ENCODE data around the gene ATP4B. TPM values are rescaled to one million over a fixed set of nuclear protein-coding genes. Genes with fewer than 3 reads are reported as not detected.

ATP4B gene
- total RNA-seq, 1 experiment from 2014 or later = not detected

- H3K27me3 ChIP-seq (replicated peaks) = peaks cover 5% of the 10 kb centered on the region; the same call in 1 of the 2 replicates
- DNase-seq (ENCODE audit: low read depth in 1 of 2, low spot score in 2 of 2) = peak in 1 of 2 experiments; percentile 56
- H3K36me3 ChIP-seq = no peaks in the 10 kb centered on the region; the same call in 1 of the 2 replicates
- peaks cover 13% of the 10 kb centered on the region for H3K9me3 ChIP-seq (replicated peaks)
- H3K4me1 ChIP-seq (replicated peaks) = peaks cover 6% of the 10 kb centered on the region
- H3K27ac ChIP-seq = no peak overlapping the region
- H3K4me3 ChIP-seq = no peak overlapping the region
Measured at GRCh38 chr13:113664751-113665596, 7.0 kb upstream of the ATP4B start.

- H3K27me3 ChIP-seq (replicated peaks) = peaks cover 5% of the 10 kb centered on the region; the same call in 1 of the 2 replicates
- H3K4me1 ChIP-seq (replicated peaks) = no peaks in the 10 kb centered on the region
- H3K27ac ChIP-seq = no peak overlapping the region
- no peak overlapping the region for H3K4me3 ChIP-seq
- peak in 1 of 2 experiments; percentile 56 for DNase-seq (ENCODE audit: low read depth in 1 of 2, low spot score in 2 of 2)
- H3K36me3 ChIP-seq = no peaks in the 10 kb centered on the region; the same call in 1 of the 2 replicates
- peaks cover 13% of the 10 kb centered on the region for H3K9me3 ChIP-seq (replicated peaks)
Measured at GRCh38 chr13:113663934-113664333, 5.9 kb upstream of the ATP4B start.

GRCh38 chr13:113661509-113661908 lies 3.5 kb upstream of the ATP4B start:
- Histone ChIP-seq H3K9me3 (replicated peaks) (peaks cover 13% of the 10 kb centered on the region), H3K27ac (no peak overlapping the region)

GRCh38 chr13:113660066-113660465 lies 2.1 kb upstream of the ATP4B start:
- Histone ChIP-seq H3K9me3 (replicated peaks) (peaks cover 9% of the 10 kb centered on the region; the same call in 1 of the 2 replicates), H3K4me1 (replicated peaks) (no peaks in the 10 kb centered on the region)

More at GRCh38 chr13:113661509-113661908, 3.5 kb upstream of the ATP4B start:
- Histone ChIP-seq H3K4me1 (replicated peaks) (no peaks in the 10 kb centered on the region), H3K36me3 (no peaks in the 10 kb centered on the region; the same call in 1 of the 2 replicates), H3K27me3 (replicated peaks) (peaks cover 5% of the 10 kb centered on the region; the same call in 1 of the 2 replicates), H3K4me3 (no peak overlapping the region)
- no peak for DNase-seq (ENCODE audit: low read depth in 1 of 2, low spot score in 2 of 2)

GRCh38 chr13:113659337-113659736 lies 1.3 kb upstream of the ATP4B start:
- Histone ChIP-seq H3K36me3 (no peaks in the 10 kb centered on the region), H3K4me1 (replicated peaks) (no peaks in the 10 kb centered on the region), H3K27ac (no peak overlapping the region), H3K4me3 (no peak overlapping the region), H3K9me3 (replicated peaks) (peaks cover 9% of the 10 kb centered on the region; the same call in 1 of the 2 replicates), H3K27me3 (replicated peaks) (peaks cover 5% of the 10 kb centered on the region; the same call in 1 of the 2 replicates)
- DNase-seq (ENCODE audit: low read depth in 1 of 2, low spot score in 2 of 2) = no peak

More at GRCh38 chr13:113660066-113660465, 2.1 kb upstream of the ATP4B start:
- DNase-seq (ENCODE audit: low read depth in 1 of 2, low spot score in 2 of 2) = peak in 1 of 2 experiments; percentile 51
- no peaks in the 10 kb centered on the region for H3K36me3 ChIP-seq
- H3K27me3 ChIP-seq (replicated peaks) = peaks cover 5% of the 10 kb centered on the region; the same call in 1 of the 2 replicates
- H3K27ac ChIP-seq = no peak overlapping the region
- H3K4me3 ChIP-seq = no peak overlapping the region

- no peak for DNase-seq (ENCODE audit: low read depth in 1 of 2, low spot score in 2 of 2)
- Histone ChIP-seq H3K4me3 (no peak overlapping the region), H3K36me3 (no peaks in the 10 kb centered on the region), H3K27me3 (replicated peaks) (peaks cover 5% of the 10 kb centered on the region; the same call in 1 of the 2 replicates), H3K9me3 (replicated peaks) (peaks cover 9% of the 10 kb centered on the region; the same call in 1 of the 2 replicates), H3K4me1 (replicated peaks) (no peaks in the 10 kb centered on the region), H3K27ac (no peak overlapping the region)
Measured at GRCh38 chr13:113658836-113659235, 838 bp upstream of the ATP4B start.

- peaks cover 6% of the 10 kb centered on the region; the same call in 1 of the 2 replicates for H3K9me3 ChIP-seq (replicated peaks)
- no peaks in the 10 kb centered on the region for H3K36me3 ChIP-seq
- no peaks in the 10 kb centered on the region for H3K4me1 ChIP-seq (replicated peaks)
- DNase-seq (ENCODE audit: low read depth in 1 of 2, low spot score in 2 of 2) = peak in 1 of 2 experiments; percentile 63
- no peak overlapping the region for H3K27ac ChIP-seq
- H3K27me3 ChIP-seq (replicated peaks) = peaks cover 5% of the 10 kb centered on the region; the same call in 1 of the 2 replicates
- no peak overlapping the region for H3K4me3 ChIP-seq
Measured at GRCh38 chr13:113656831-113657671, 947 bp downstream of the ATP4B start.

GRCh38 chr13:113656003-113656588 lies 1.9 kb downstream of the ATP4B start:
- H3K27ac ChIP-seq = no peak overlapping the region
- H3K36me3 ChIP-seq = no peaks in the 10 kb centered on the region
- DNase-seq (ENCODE audit: low read depth in 1 of 2, low spot score in 2 of 2) = peak in 1 of 2 experiments; percentile 66
- 0 out of 2 replicates have a peak, but pooled peaks cover 4% of the 10 kb centered on the region for H3K9me3 ChIP-seq (replicated peaks)
- no peak overlapping the region for H3K4me3 ChIP-seq
- peaks cover 5% of the 10 kb centered on the region; the same call in 1 of the 2 replicates for H3K27me3 ChIP-seq (replicated peaks)
- H3K4me1 ChIP-seq (replicated peaks) = no peaks in the 10 kb centered on the region

GRCh38 chr13:113655346-113656002 lies 2.5 kb downstream of the ATP4B start:
- Histone ChIP-seq H3K4me3 (no peak overlapping the region), H3K4me1 (replicated peaks) (no peaks in the 10 kb centered on the region), H3K27ac (no peak overlapping the region), H3K36me3 (no peaks in the 10 kb centered on the region), H3K9me3 (replicated peaks) (0 out of 2 replicates have a peak, but pooled peaks cover 4% of the 10 kb centered on the region), H3K27me3 (replicated peaks) (peaks cover 1% of the 10 kb centered on the region; the same call in 1 of the 2 replicates)
- DNase-seq (ENCODE audit: low read depth in 1 of 2, low spot score in 2 of 2) = peak in 1 of 2 experiments; percentile 61

- Histone ChIP-seq H3K36me3 (no peaks in the 10 kb centered on the region), H3K27ac (no peak overlapping the region), H3K4me3 (no peak overlapping the region), H3K4me1 (replicated peaks) (no peaks in the 10 kb centered on the region), H3K9me3 (replicated peaks) (0 out of 2 replicates have a peak, but pooled peaks cover 4% of the 10 kb centered on the region), H3K27me3 (replicated peaks) (no peaks in the 10 kb centered on the region)
- DNase-seq (ENCODE audit: low read depth in 1 of 2, low spot score in 2 of 2) = peak in 1 of 2 experiments; percentile 58
Measured at GRCh38 chr13:113654591-113655345, 3.2 kb downstream of the ATP4B start.

GRCh38 chr13:113654175-113654560 lies 3.8 kb downstream of the ATP4B start:
- 0 out of 2 replicates have a peak, but pooled peaks cover 4% of the 10 kb centered on the region for H3K9me3 ChIP-seq (replicated peaks)
- peak in 1 of 2 experiments; percentile 47 for DNase-seq (ENCODE audit: low read depth in 1 of 2, low spot score in 2 of 2)
- H3K4me1 ChIP-seq (replicated peaks) = no peaks in the 10 kb centered on the region
- no peaks in the 10 kb centered on the region for H3K36me3 ChIP-seq
- H3K27ac ChIP-seq = no peak overlapping the region
- no peaks in the 10 kb centered on the region for H3K27me3 ChIP-seq (replicated peaks)
- H3K4me3 ChIP-seq = no peak overlapping the region

Data from SJSA1 (cell line).